HG02571 (cell line): Measurements from ENCODE around the gene C16orf74.

Experiments
- ATAC-seq: cut with Tn5 transposase; IDR thresholded peaks from one replicate; pipeline ENCODE4 v1.9.1; 2021; ENCODE audit warnings: mild to moderate bottlenecking, moderate library complexity; ENCODE audit not compliant: unreplicated experiment

C16orf74 gene

DNA sequence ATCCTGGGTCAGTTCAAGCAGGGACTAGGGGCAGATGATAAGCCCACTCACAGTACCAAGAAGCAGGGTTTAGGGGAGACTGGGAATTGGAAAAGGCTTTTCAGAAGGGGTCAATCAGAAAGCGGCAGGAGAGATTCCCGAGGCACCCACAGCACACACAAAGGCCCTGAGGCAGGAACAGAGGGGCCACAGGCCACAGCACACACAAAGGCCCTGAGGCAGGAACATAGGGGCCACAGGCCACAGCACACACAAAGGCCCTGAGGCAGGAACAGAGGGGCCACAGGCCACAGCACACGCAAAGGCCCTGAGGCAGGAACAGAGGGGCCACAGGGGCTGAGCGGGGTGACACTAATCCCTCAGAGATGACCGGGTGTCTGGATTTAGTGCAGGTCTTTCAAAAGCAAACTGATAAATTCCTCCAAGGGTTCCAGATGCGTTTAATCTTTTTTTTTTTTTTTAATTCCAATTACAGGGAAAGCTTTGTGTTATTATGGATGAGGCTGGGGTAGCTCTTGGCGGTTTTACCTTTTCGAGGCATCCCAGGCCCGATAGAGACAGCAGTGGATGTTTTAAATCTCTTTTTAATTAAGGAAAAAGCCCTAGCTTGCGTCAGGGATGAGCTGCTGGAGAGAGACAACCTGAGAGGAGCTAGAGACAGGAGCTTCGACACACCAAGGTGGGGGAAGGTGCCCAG, 31.1 kb downstream of the C16orf74 start:
- ATAC-seq, result no peak

DNA sequence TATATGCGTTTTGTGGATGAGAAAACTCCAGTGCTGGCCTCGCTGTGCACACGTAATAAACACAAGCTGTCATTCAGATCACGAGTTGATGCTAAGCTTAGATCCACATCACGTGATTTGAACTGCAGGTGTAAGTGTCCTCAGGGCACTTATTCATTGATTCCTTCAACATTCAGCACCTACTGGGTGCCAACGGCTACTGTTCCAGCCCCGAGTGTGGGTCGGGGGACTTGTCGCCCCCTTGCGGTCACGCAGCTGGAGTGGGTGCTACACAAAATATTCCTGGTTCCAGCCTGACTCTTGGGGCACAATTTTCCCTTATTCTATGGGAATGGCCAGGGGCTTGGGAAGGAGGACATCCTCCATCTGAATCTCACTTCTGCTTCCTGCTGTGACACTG, 32.2 kb downstream of the C16orf74 start:
- ATAC-seq, result no peak

DNA sequence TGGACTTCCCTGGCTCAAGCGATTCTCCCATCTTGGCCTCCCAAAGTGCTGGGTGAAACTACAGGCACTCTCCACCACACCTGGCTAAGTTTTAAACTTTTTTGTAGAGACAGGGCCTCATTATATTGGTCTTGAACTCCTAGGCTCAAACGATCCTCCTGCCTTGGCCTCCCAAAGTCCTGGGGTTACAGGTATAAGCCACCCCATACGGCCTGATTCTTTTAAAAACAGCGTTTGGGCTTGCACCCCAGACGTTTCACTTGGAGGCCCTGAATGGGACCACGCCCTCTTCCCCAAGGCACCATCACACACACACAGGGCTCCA, 32.8 kb downstream of the C16orf74 start:
- ATAC-seq, result no peak

DNA sequence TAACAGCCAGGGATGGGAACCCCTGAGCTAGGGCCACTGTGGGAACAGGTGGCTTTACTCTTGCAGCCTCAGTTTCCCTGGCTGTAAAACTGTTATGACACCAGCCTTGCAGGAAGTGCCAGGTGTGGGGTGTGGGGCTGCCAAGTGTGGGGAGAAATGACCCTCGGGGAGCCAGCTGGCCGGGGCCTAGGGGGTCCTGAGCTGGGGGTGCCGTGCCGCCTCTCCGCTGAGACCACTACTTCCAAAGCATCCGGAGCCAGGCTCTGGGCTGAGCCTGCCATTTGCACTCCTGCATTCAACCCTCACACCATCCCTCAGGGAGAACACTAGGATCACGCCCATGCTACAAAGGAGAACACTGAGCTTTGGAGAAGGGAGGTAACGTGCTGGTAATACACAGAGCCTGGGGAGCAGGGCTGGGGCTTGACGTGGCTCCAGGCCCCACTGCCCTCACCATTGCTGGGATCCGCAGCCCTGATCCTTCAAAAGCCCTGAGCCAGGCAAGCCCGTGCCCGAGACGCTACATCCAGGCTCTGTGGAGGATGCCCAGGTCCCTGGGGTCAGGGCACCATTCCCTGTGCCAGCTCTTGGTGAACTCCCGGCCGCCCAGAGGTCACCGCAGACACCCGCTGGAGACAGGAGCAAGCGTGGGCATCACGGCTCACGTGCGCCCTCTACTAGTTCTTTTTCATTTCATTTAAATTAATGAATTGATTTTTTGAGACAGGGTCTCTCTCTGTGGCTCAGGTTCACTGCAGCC, 33.3 kb downstream of the C16orf74 start:
- ATAC-seq, result no peak

DNA sequence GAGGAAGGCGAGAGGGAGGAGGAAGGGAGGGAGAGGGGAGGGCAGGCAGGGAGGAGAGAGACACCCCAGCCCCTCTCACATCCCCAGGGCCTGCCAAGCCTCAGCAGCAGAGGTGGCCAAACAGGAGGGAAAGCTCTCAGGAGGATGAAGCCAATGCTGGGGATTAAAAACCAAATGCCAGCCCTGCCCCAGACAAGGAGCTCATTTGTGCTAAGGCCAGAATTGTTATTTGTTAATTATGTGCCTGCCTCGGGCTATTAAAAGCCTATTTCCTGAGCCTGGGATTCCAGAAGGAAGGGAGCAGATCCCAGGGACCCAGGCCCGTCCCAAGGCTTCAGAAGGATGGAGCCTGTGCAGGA, 34.2 kb downstream of the C16orf74 start:
- no peak for ATAC-seq

DNA sequence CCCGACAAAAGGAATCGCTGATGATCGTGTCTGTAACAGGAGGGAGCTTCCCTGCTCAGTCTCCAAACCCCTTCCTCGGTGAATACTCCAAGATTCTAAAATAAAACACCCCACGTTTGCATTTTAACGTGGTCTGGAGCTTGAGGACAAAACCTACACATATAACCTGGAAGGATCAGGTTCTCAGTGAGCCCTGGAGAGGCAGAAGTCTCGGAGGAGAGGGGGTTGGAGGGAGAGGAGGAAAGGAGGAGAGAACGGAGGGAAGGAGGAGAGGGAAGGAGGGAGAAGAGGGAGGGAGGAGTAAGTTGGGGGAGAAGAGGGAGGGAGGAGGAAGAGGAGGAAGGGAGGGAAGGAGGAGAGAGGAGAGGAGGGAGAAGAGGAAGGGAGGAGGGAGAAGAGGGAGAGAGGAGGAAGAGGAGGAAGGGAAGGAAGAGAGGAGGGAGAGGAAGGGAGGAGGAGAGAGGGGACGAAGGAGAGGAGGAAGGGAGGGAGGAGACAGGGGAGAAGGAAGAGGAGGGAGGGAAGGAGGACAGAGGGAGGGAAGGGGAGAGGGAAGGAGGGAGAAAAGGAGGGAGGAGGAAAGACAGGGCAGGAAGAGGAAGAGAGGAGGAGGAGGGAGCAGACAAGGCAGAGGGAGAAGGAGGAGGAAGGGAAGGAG, 34.7 kb downstream of the C16orf74 start:
- no peak for ATAC-seq

DNA sequence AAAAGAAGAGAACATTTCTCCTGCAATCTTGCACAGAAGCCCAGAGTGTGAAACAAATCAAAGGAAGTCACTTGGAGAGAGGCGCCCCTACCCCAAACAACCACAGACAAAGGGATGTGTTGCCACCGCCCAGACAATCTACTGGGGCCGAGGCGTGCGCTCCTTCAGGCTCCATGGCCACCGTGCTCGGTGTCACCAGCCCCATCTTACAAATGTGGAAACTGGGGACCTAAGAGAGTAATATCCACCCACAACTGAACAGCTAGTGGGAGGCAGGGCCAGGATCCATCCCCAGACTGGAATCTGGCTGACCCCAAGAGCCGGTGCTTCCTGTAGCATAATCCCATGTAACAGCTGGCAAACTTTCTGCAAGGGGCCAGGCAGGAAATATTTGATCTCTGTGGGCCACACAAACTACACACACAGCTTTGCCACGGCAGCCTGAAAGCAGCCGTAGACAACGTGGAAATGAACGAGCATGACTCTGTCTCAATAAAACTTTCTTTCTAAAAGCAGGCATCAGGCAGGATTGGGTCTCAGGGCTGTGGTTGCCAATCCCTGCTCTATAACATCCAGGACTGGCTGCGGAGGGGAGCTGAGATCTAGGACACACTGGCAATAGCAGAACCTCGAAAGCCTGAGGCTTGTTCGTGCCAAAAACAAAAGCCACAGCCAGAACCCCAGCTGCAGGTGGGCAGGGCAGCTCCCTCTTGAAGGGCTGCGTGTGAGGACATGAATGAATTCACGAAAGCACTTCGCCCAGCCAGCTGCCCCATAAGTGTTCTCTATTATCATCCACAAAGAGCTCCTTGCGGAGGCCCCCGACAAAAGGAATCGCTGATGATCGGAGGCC, 35.5 kb downstream of the C16orf74 start:
- ATAC-seq, result no peak

DNA sequence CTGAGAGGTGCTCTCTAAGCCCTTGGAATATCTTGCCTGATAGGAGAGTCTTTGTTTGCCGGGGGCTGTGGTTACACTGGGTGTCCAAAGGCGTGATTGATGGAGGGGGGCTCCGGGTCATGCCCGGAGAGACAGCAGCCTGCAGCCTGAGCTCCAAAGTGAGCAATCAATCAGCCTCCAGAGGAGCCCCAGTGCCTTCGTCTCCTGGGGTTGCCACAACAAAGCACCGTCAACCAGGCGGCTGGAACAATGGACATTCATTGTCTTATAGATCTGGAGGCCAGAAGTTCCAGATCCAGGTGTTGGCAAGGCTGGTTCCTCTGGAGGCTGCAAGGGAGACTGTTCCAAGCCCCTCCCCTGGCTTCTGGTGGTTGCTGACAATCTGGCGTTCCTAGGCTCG, 38.1 kb downstream of the C16orf74 start:
- ATAC-seq, result no peak

DNA sequence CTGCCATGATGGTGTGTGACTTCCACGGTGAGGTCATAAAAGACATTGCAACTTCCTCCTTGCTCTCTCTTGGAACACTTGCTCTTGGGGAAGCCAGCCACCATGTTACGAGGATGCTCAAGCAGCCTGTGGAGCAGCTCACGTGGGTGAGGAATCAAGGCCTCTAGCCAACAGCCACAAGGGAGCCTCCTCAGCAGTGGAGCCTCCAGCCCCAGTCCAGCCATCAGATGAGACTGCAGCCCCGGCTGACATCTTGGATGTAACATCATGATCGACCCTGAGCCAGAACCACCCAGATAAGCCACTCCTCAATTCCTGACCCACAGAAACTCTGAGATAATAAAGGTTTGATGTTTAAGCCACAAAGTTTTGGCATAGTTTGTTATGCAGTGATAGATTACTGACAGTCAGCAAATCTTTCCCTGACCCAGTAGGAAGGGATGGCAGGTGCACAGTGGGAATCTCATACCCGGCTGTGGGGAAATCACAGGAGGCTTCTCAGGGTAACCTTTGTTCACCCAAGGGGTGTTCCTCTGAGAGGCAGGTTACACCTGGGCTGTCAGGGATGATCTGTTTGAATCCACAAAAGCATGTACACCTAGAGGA, 38.8 kb downstream of the C16orf74 start:
- ATAC-seq, result no peak

DNA sequence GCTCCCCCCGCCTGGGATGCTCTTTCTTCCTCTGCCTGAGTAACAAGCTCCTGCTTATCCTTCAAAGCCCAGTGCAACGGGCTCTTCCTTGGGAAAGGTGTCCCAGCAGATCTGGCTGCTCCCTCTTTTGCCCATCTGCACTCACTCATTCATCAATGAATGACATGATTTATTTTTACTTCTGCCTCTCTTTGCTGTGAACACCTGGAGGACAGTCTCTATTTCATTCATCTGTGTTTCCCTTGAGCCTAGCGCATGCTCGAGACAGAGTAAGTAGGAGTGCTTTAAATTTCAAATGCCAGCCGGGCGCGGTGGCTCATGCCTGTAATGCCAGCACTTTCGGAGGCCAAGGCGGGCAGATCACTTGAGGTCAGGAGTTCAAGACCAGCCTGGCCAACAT, 40.2 kb downstream of the C16orf74 start:
- no peak for ATAC-seq

DNA sequence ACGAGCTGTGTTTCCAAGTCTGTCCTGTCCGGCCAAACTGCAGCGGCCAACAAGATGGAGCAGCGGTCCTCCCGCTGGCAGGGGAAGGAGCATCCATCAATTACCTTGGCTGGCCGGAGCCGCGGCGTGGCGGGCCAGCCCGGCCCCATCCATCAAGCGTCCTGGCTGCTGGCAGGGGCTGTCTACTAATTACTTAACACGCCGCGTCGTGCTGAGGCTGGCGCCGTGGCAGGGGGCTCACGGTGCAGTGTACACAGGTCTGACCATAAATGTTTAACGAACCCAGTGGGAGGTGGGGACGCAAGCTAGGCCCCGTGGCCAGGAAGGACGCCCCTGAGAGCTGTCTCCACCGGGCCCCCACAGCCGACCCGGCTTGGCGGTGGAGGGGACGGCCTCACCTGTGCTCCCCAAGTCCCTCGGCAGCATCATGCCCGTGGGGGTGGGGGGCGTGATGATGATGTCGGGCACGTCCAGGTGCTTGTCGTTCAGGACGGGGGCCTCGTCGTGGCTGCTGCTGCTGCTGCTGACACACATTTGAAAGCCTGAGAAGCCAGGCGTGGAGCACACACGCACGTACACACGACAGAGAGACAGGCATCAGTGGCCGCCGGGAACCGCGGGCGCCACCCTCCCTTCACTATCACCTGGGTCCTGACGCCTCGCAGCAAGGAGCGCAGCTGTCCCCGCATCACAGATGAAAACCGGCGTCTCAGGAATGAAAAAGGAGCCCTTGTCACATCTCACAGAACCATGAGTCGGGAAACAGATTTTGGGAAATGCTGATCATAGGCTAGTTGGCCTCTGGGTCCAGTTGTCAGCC, 40.9 kb downstream of the C16orf74 start:
- no peak for ATAC-seq

DNA sequence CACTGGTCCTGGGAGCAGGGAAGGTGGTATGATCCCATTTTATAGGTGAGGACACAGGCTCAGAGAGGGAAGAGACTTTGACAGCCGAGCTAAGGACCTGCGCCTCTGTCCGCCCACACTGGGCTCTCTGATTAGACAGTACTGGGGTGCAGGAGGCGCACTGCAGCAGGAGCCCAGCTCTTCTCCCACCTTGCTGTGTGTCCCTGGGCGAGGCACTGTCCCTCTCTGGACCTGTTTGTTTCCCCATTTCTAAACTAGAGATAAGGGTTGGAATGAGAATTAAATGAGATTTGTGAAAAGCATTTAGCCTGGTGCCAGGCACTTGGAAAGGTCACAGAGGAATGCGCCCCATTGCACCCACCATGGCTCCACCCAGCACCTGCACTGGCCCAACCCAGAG, 42.6 kb downstream of the C16orf74 start:
- no peak for ATAC-seq

DNA sequence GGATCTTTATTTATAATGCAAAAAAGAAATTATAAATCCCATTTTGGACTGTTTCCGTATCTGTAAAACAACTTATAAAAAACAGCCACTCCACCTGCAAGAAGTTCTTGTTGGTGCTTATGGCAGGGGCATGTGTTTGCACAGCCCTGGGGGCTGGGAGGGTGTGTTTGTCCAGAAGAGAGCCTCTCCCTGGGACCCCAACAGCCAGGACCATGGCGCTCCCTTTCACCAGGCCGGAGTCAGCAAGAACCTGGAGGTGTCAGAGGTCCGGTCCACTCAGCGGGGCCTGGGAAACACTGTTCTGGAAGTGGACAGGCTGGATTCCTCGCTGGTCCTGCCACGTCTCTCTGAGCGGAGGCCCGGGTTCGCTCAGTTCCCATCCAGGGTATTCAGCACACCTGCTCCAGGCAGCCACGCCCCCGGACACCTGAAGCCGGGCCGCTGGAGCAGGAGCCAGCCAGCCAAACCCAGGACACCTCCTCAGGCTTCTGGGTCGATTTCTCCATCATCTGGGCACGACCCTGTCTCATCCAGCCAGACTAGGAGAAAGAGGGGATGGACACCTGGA, 43.3 kb downstream of the C16orf74 start:
- ATAC-seq, result no peak

DNA sequence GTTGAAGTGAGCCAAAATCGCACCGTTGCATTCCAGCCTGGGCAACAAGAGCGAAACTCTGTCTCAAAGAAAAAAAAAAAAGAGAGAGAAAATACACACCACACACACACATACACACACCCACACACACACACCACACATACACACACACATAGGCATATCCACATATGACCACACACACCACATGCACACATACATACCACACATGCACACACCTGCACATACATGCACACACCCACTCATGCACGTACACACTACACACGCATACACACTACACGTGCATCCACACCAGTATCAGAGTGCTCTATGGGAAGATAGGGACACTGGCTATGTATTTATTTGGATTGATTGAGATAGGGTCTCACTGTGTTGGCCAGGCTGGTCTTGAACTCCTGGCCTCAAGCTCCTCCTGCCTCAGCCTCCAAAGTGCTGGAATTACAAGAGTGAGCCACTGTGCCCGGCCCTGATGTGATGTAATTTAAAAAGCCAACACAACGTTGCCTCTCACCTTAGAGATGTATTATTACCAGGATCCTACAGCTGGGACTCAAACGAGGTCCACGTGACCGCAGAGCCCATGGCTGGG, 44.4 kb downstream of the C16orf74 start:
- ATAC-seq, result no peak

DNA sequence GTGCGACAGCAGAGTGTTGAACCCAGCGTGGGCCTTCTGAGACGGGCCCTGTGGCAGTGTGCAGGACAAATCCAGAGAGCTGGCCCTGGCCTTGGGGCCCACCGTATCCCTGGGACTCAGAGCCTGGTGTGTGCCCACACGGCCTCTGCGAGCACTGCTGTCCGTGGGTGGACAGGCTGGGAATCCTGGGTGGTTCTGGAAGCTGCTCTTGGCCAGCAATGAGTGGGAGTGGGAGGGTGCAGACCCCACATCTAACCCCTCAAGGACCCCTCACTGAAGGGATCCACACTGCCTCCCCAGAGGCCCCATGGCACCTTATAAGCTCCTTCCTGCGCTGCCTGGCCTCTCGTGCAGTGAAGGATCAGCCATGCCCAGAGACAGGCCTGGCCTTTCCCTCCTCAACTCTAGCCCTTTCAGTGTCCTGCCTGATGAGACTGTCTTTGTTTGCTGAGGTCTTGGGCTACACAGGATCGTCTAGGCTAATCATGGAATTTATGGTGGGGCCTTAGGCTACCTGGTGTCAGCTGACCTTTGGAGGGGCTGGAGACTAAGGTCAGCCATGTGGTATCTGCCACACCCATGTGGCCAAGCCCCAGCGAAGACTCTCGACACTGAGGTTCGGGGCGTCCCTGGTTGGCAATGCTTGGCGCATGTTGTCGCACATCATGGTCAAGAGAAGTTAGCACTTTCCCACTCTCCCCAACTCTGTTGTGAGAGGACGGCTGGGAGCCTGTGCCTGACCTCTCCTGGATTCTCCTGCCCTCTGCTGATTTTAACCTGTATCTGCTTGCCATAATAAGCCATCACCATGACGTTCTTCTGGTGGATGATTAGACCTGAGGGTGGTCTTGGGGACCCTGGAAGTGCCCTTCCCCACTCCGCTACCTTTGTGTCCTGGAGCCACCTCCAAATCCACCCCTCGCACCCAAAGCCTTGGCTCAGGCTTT, 45.7 kb downstream of the C16orf74 start:
- no peak for ATAC-seq

DNA sequence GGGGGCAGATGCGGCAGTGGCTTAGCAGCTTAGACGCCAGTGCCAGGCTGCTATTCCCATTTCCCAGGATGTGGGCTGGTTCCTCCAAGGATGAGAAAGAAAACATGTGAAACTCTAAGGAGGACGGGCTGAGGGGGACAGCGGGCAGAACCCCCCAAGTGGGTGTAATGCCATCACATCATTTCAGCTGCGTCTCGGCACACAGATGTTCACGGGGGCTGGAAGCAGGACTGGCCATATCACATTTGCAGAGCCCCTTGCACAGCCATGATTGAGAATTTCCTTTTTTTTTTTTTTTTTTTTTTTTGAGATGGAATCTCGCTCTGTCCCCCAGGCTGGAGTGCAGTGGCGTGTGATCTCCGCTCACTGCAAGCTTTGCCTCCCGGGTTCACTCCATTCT, 46.9 kb downstream of the C16orf74 start:
- no peak for ATAC-seq

DNA sequence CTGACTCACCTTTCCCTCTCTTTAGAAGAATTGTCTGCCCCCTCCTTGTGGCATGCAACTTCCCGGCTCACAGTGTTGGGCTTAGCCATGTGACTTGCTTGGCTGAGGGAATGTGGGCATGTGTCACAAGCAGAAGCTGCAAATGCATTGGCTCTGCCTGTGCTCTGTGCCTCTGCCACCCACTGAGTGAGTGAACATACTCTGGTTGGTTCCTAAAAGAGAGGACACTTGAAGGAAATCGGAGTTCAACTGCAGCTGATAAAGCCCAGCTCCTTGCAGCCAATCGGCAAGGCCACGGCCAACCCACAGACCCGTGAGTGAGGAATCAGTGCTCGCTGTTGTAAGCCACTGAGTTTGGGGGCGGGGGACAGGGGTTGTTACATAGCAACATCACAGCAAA, 51.3 kb downstream of the C16orf74 start:
- no peak for ATAC-seq

DNA sequence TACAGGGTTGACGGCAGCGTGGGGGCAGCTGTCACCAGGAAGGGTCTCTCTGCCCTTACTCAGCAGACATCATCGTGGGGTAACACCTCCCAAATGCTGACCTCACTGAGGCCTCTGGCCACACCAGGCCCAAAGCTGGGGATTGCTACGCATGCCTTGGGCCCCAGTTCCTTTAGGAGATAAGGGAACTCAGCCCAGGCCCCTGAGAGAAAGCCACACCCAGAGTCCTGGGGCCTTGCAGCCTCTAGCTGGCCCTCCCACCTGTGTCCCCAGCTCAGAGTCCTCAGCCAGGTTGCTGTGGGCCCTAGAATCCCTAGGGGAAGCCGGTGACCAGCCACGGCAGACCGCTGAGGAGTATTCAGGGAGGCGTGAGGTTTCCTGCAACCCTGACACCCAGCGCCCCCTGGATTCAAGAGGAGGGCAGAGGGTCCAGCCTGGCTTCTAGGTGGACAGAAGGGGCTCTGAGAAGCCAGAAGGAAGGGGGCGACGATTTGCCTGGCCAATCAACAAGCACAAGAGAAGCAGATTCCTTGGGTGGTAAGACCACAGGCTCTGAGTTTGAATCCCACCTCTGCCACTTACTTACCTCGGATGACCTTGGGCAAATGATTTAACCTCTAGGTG, 51.8 kb downstream of the C16orf74 start:
- ATAC-seq, result no peak
